RWPE2 (cell line): ENCODE data around the gene PAPPA.

Source experiments
- ATAC-seq: fragments of 200-7000 bp; cut with Tn5 transposase; 3 replicates; pipeline ENCODE4 v1.9.1; 2021; ENCODE audit warnings: low read depth
- DNase-seq: peaks from one replicate; pipeline ENCODE4 v3.0.0-alpha.2; 2020; ENCODE audit warnings: low spot score
- H3K27ac ChIP-seq: fragments of 450-650 bp; 2 replicates; pipeline ENCODE4 v1.5.1; 2017; ENCODE audit warnings: mild to moderate bottlenecking; ENCODE audit not compliant: poor library complexity, severe bottlenecking
- H3K27me3 ChIP-seq: fragments of 250-450 bp; sonication (Bioruptor Pico); 2 replicates; pipeline ENCODE4 v1.5.1; 2021; ENCODE audit warnings: mild to moderate bottlenecking, moderate library complexity; ENCODE audit not compliant: insufficient read depth, poor library complexity, severe bottlenecking
- H3K36me3 ChIP-seq: fragments of 250-450 bp; sonication (Bioruptor Pico); 2 replicates; pipeline ENCODE4 v1.5.1; 2020; ENCODE audit warnings: low read depth, mild to moderate bottlenecking, moderate library complexity
- H3K4me1 ChIP-seq: fragments of 250-450 bp; sonication (Bioruptor Pico); 2 replicates; pipeline ENCODE4 v1.5.1; 2021; ENCODE audit warnings: mild to moderate bottlenecking, moderate library complexity; ENCODE audit not compliant: insufficient read depth, poor library complexity, severe bottlenecking
- H3K4me3 ChIP-seq: fragments of 250-450 bp; sonication (Bioruptor Pico); 2 replicates; pipeline ENCODE4 v1.5.1; 2021; ENCODE audit warnings: mild to moderate bottlenecking, moderate library complexity; ENCODE audit not compliant: severe bottlenecking
- H3K9me3 ChIP-seq: fragments of 250-450 bp; sonication (Bioruptor Pico); 2 replicates; pipeline ENCODE4 v1.5.1; 2021; ENCODE audit warnings: mild to moderate bottlenecking, moderate library complexity; ENCODE audit not compliant: severe bottlenecking
- CTCF ChIP-seq: fragments of 450-650 bp; IDR thresholded peaks from one replicate; pipeline ENCODE4 v1.5.1; 2017; ENCODE audit warnings: mild to moderate bottlenecking, moderate library complexity; ENCODE audit not compliant: poor library complexity, severe bottlenecking

PAPPA gene

GRCh38 chr9:116151199-116151598 lies 2.4 kb upstream of the PAPPA start:
- peak overlapping the region; percentile 49 for H3K27ac ChIP-seq
- DNase-seq (no peak), ATAC-seq (no peak)
- no peak overlapping the region for H3K4me3 ChIP-seq
- peaks cover 12% of the 10 kb centered on the region for H3K27me3 ChIP-seq
- no peaks in the 10 kb centered on the region for H3K36me3 ChIP-seq
- peaks cover 11% of the 10 kb centered on the region for H3K4me1 ChIP-seq
- no peak for TF ChIP-seq CTCF
- H3K9me3 ChIP-seq: no peaks in the 10 kb centered on the region

- Histone ChIP-seq H3K4me3 (no peak overlapping the region), H3K4me1 (peaks cover 18% of the 10 kb centered on the region), H3K27ac (peak overlapping the region; percentile 49), H3K36me3 (no peaks in the 10 kb centered on the region), H3K9me3 (no peaks in the 10 kb centered on the region), H3K27me3 (peaks cover 12% of the 10 kb centered on the region)
- no peak for TF ChIP-seq CTCF
- ATAC-seq (peak; percentile 70), DNase-seq (no peak)
These were observed 1.6 kb upstream of the PAPPA start for GRCh38 chr9:116151966-116152381.

- H3K9me3 ChIP-seq: no peaks in the 10 kb centered on the region
- no peak overlapping the region for H3K4me3 ChIP-seq
- H3K4me1 ChIP-seq: peaks cover 20% of the 10 kb centered on the region
- H3K36me3 ChIP-seq: no peaks in the 10 kb centered on the region
- peaks cover 12% of the 10 kb centered on the region for H3K27me3 ChIP-seq
- no peak for DNase-seq
- TF ChIP-seq CTCF: peak; percentile 61
- H3K27ac ChIP-seq: peak overlapping the region; percentile 49
- no peak for ATAC-seq
These were observed 1.2 kb upstream of the PAPPA start for GRCh38 chr9:116152390-116152789.

GRCh38 chr9:116152941-116153764 lies 438 bp upstream of the PAPPA start:
- Histone ChIP-seq H3K27ac (peak overlapping the region; percentile 49), H3K9me3 (no peaks in the 10 kb centered on the region), H3K27me3 (peaks cover 12% of the 10 kb centered on the region), H3K36me3 (no peaks in the 10 kb centered on the region), H3K4me3 (no peak overlapping the region), H3K4me1 (peaks cover 20% of the 10 kb centered on the region)
- ATAC-seq: no peak
- no peak for DNase-seq
- no peak for TF ChIP-seq CTCF
